ENCODE results near the gene CD24. TPM values are rescaled to one million over a fixed set of nuclear protein-coding genes. Genes with fewer than 3 reads are reported as not detected.

The CD24 gene
- total RNA-seq, 1 experiment from 2014 or later = 57.4 TPM

DNA sequence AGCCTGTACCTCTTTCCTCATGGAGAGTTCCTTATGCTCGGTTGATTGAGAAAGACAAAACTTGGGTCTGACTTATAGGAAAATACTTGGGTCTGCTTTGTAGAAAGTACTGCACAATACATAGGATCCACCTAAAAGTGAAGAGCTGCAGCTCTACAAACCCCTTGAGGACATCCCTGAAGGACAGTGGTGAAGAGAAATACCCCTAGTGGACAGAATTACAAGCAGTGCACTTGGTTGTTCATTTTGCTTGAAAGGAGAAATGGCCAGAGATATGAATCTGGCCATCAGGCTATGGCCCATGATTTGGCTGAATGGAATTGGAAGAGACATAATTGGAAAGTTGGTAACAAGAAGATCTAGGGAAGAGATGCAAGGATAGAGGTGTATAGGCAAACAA lies 8.3 kb downstream of the CD24 start:
- POLR2A ChIA-PET = no interaction called here
- TF ChIP-seq SIN3A (IDR thresholded peaks at IDR 0.05; ENCODE audit: borderline replicate concordance, insufficient read depth, low read depth, low read length) (no peak), REST (IDR thresholded peaks at IDR 0.05; ENCODE audit: insufficient read depth in 1 of 2, low read depth in 2 of 2, low read length in 1 of 2) (no peak), POLR2AphosphoS5 (IDR thresholded peaks at IDR 0.05; ENCODE audit: low read depth, low read length) (no peak)
- TF ChIP-seq, protein P1, sequence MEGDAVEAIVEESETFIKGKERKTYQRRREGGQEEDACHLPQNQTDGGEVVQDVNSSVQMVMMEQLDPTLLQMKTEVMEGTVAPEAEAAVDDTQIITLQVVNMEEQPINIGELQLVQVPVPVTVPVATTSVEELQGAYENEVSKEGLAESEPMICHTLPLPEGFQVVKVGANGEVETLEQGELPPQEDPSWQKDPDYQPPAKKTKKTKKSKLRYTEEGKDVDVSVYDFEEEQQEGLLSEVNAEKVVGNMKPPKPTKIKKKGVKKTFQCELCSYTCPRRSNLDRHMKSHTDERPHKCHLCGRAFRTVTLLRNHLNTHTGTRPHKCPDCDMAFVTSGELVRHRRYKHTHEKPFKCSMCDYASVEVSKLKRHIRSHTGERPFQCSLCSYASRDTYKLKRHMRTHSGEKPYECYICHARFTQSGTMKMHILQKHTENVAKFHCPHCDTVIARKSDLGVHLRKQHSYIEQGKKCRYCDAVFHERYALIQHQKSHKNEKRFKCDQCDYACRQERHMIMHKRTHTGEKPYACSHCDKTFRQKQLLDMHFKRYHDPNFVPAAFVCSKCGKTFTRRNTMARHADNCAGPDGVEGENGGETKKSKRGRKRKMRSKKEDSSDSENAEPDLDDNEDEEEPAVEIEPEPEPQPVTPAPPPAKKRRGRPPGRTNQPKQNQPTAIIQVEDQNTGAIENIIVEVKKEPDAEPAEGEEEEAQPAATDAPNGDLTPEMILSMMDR (IDR thresholded peaks at IDR 0.05) = peak; percentile 32; the same call in 1 of the 2 replicates
- no peak overlapping the region for H3K4me3 ChIP-seq (ENCODE audit: low read depth in 2 of 2, low read length in 2 of 2)
- intact Hi-C loops (cut with micrococcal nuclease; ENCODE audit: unreplicated experiment) (no loop called here), in situ Hi-C loops (cut with HindIII; ENCODE audit: low pct_unique_long_range_greater_than_20kb, low sequenced_read_pairs) (no loop called here)
- H3K9me3 ChIP-seq (ENCODE audit: control insufficient read depth, insufficient read depth, low read depth, low read length) = no peaks in the 10 kb centered on the region
- ATAC-seq (no peak), DNase-seq (ENCODE audit: low read depth, low spot score) (no peak)
- CTCF ChIA-PET = no interaction called here
- no peak overlapping the region for H3K27ac ChIP-seq (ENCODE audit: low read length)
- no peaks in the 10 kb centered on the region for H3K4me1 ChIP-seq (ENCODE audit: control insufficient read depth, insufficient read depth, low read length)
- no TSS peak for BruUV-seq (replicated peaks)
- no peaks in the 10 kb centered on the region for H3K27me3 ChIP-seq (ENCODE audit: control insufficient read depth, insufficient read depth, low read length)
- H3K36me3 ChIP-seq (ENCODE audit: control insufficient read depth, insufficient read depth, low read length) = no peaks in the 10 kb centered on the region

DNA sequence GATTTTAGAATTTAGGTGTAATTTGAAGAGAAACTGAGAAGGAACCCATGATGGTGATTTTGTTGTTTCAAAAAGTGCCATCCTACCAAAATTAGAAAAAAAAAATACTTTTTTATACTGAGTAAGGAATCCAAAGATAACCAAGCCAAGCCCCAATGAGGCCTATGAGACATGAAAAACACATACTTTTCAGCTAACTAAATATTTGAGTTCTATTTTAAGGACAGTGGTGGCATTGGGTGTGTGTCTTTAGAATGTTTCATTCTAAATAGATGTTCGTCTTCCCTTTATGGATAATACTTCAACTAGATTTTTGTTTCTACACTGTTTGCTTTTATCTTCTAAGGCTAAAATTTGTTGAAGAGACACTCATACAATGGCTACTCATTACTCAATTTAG lies 9.6 kb downstream of the CD24 start:
- POLR2A ChIA-PET = interaction anchor here (0.7 kb wide), 1 partner anchor 269 kb away, joined by 4 read pairs; no protein-coding TSS in a partner anchor

More for the DNA sequence above, 9.6 kb downstream of the CD24 start:
- H3K9me3 ChIP-seq (ENCODE audit: control insufficient read depth, insufficient read depth, low read depth, low read length) = no peaks in the 10 kb centered on the region
- no peak overlapping the region for H3K4me3 ChIP-seq (ENCODE audit: low read depth in 2 of 2, low read length in 2 of 2)
- no peaks in the 10 kb centered on the region for H3K4me1 ChIP-seq (ENCODE audit: control insufficient read depth, insufficient read depth, low read length)
- no peak overlapping the region for H3K27ac ChIP-seq (ENCODE audit: low read length)
- CTCF ChIA-PET = no interaction called here
- no peaks in the 10 kb centered on the region for H3K27me3 ChIP-seq (ENCODE audit: control insufficient read depth, insufficient read depth, low read length)
- ATAC-seq (no peak), DNase-seq (ENCODE audit: low read depth, low spot score) (no peak)
- intact Hi-C loops (cut with micrococcal nuclease; ENCODE audit: unreplicated experiment) = no loop called here
- no peaks in the 10 kb centered on the region for H3K36me3 ChIP-seq (ENCODE audit: control insufficient read depth, insufficient read depth, low read length)
- in situ Hi-C loops (cut with HindIII; ENCODE audit: low pct_unique_long_range_greater_than_20kb, low sequenced_read_pairs) = no loop called here
- TF ChIP-seq POLR2AphosphoS5 (IDR thresholded peaks at IDR 0.05; ENCODE audit: low read depth, low read length) (no peak), REST (IDR thresholded peaks at IDR 0.05; ENCODE audit: insufficient read depth in 1 of 2, low read depth in 2 of 2, low read length in 1 of 2) (no peak), SIN3A (IDR thresholded peaks at IDR 0.05; ENCODE audit: borderline replicate concordance, insufficient read depth, low read depth, low read length) (no peak), TCF7L2 (IDR thresholded peaks at IDR 0.05; ENCODE audit: low read depth, low read length) (no peak)
- TF ChIP-seq, protein P1 (IDR thresholded peaks at IDR 0.05) = no peak
- BruUV-seq (replicated peaks) = no TSS peak

All from Panc1 (cell line).